AG20443 (cell line): ENCODE measurements around the gene ERC2.

Experiments used
- DNase-seq: peaks from one replicate; pipeline ENCODE4 v3.0.0; 2012; ENCODE audit warnings: low spot score, mixed read lengths

Gene ERC2

GRCh38 chr3:56366641-56367162 is 101.6 kb downstream of the ERC2 start:
- no peak for DNase-seq

GRCh38 chr3:56365905-56366640 is 102.2 kb downstream of the ERC2 start:
- no peak for DNase-seq

GRCh38 chr3:56364665-56365064 is 103.6 kb downstream of the ERC2 start:
- no peak for DNase-seq

- no peak for DNase-seq
Measured at GRCh38 chr3:56363720-56364119, 104.5 kb downstream of the ERC2 start.

GRCh38 chr3:56361731-56362130 is 106.5 kb downstream of the ERC2 start:
- DNase-seq, result no peak

GRCh38 chr3:56357266-56357665 is 111.0 kb downstream of the ERC2 start:
- no peak for DNase-seq

GRCh38 chr3:56356808-56357207 is 111.5 kb downstream of the ERC2 start:
- DNase-seq, result no peak

- no peak for DNase-seq
Measured at GRCh38 chr3:56355570-56356185, 112.6 kb downstream of the ERC2 start.

- no peak for DNase-seq
Measured at GRCh38 chr3:56351537-56351936, 116.7 kb downstream of the ERC2 start.

- no peak for DNase-seq
Measured at GRCh38 chr3:56347219-56347871, 120.9 kb downstream of the ERC2 start.

GRCh38 chr3:56342475-56342874 is 125.8 kb downstream of the ERC2 start:
- no peak for DNase-seq

- DNase-seq, result no peak
Measured at GRCh38 chr3:56339671-56340070, 128.6 kb downstream of the ERC2 start.

GRCh38 chr3:56339244-56339643 is 129.0 kb downstream of the ERC2 start:
- DNase-seq, result no peak

- no peak for DNase-seq
Measured at GRCh38 chr3:56336023-56336422, 132.2 kb downstream of the ERC2 start.

- DNase-seq, result no peak
Measured at GRCh38 chr3:56324473-56324872, 143.8 kb downstream of the ERC2 start.

GRCh38 chr3:56323986-56324420 is 144.3 kb downstream of the ERC2 start:
- peak; percentile 91 for DNase-seq

GRCh38 chr3:56322862-56323261 is 145.4 kb downstream of the ERC2 start:
- DNase-seq, result no peak

- DNase-seq, result no peak
Measured at GRCh38 chr3:56321892-56322291, 146.4 kb downstream of the ERC2 start.

- no peak for DNase-seq
Measured at GRCh38 chr3:56321383-56321782, 146.9 kb downstream of the ERC2 start.

GRCh38 chr3:56320883-56321282 is 147.4 kb downstream of the ERC2 start:
- no peak for DNase-seq

GRCh38 chr3:56318891-56319290 is 149.4 kb downstream of the ERC2 start:
- DNase-seq, result no peak

GRCh38 chr3:56316944-56317343 is 151.3 kb downstream of the ERC2 start:
- DNase-seq, result no peak

- DNase-seq, result peak; percentile 83
Measured at GRCh38 chr3:56314842-56315241, 153.4 kb downstream of the ERC2 start.
